AG04450 (cell line): ENCODE data around the gene TTBK1. TPM values are rescaled to one million over a fixed set of nuclear protein-coding genes. Genes with fewer than 3 reads are reported as not detected.

Experiments
- CTCF ChIA-PET: fragments of 300-600, 350-600 bp; formaldehyde crosslinking; extraction: SDS; loops from one replicate; lab custom pipeline; 2022; ENCODE audit warnings: antibody characterized with exemption, inconsistent platforms; lab: Charles Lee
- POLR2A ChIA-PET: fragments of 350-600 bp; formaldehyde crosslinking; extraction: SDS; loops from one replicate; lab custom pipeline; 2021; ENCODE audit warnings: antibody characterized with exemption, inconsistent platforms; lab: Yijun Ruan, JAX
- DNase-seq: peaks from one replicate; pipeline ENCODE4 v3.0.0-alpha.2; 2011; ENCODE audit warnings: low read depth, low spot score
- H3K27ac ChIP-seq: one replicate; pipeline ENCODE4 v1.5.1; 2012; ENCODE audit warnings: low read depth, low read length, control low read depth
- H3K27me3 ChIP-seq: one replicate; pipeline ENCODE4 v1.6.0; 2012; ENCODE audit warnings: low read length; ENCODE audit not compliant: control insufficient read depth, insufficient read depth
- H3K4me3 ChIP-seq: 2 replicates; pipeline ENCODE4 v1.5.1; 2011; ENCODE audit warnings: mild to moderate bottlenecking, low read depth, low read length, control low read depth
- H3K9me3 ChIP-seq: 2 replicates; pipeline ENCODE4 v1.5.1; 2012; ENCODE audit warnings: low read length; ENCODE audit not compliant: control insufficient read depth, insufficient read depth
- CTCF ChIP-seq: IDR thresholded peaks from 2 replicates; pipeline ENCODE4 v1.5.1; 2011; ENCODE audit warnings: low read depth, low read length, control low read depth, inconsistent platforms
- polyA plus RNA-seq: library from polyadenylated mRNA; depleted of rRNA; stranded (reverse); fragments of >200 nt; gene quantifications from 2 replicates; pipeline ENCODE4 v1.2.3, GENCODE V29; 2011

The TTBK1 gene
- polyA plus RNA-seq, 1 experiment = not detected

- no peak for DNase-seq
- H3K27me3 ChIP-seq = peaks cover 31% of the 10 kb centered on the region
- no peaks in the 10 kb centered on the region for H3K9me3 ChIP-seq
- TF ChIP-seq CTCF = no peak
- H3K27ac ChIP-seq = no peak overlapping the region
- ChIA-PET CTCF (interaction anchor here (0.6 to 1.0 kb wide), 2 partner anchors 41 to 54 kb away, joined by 4 read pairs; no protein-coding TSS in a partner anchor), POLR2A (no interaction called here)
- H3K4me3 ChIP-seq = no peak overlapping the region
These were observed 49.6 kb downstream of the TTBK1 start for GRCh38 chr6:43292763-43293318.

- Histone ChIP-seq H3K4me3 (no peak overlapping the region), H3K9me3 (no peaks in the 10 kb centered on the region; the same call in 1 of the 2 replicates), H3K27ac (no peak overlapping the region), H3K27me3 (peaks cover 34% of the 10 kb centered on the region)
- no peak for TF ChIP-seq CTCF
- no peak for DNase-seq
- POLR2A ChIA-PET = no interaction called here
- CTCF ChIA-PET = no interaction called here
These were observed 50.4 kb downstream of the TTBK1 start for GRCh38 chr6:43293698-43294097.

- POLR2A ChIA-PET = no interaction called here
- Histone ChIP-seq H3K27me3 (peaks cover 42% of the 10 kb centered on the region), H3K9me3 (no peaks in the 10 kb centered on the region; the same call in 1 of the 2 replicates), H3K27ac (no peak overlapping the region), H3K4me3 (no peak overlapping the region)
- no peak for TF ChIP-seq CTCF
- DNase-seq = no peak
- CTCF ChIA-PET = no interaction called here
These were observed 51.3 kb downstream of the TTBK1 start for GRCh38 chr6:43294536-43294935.

- ChIA-PET CTCF (interaction anchor here (1.1 kb wide), 1 partner anchor 65 kb away, joined by 3 read pairs; no protein-coding TSS in a partner anchor), POLR2A (no interaction called here)
- Histone ChIP-seq H3K27ac (no peak overlapping the region), H3K4me3 (no peak overlapping the region), H3K9me3 (no peaks in the 10 kb centered on the region; the same call in 1 of the 2 replicates), H3K27me3 (peaks cover 43% of the 10 kb centered on the region)
- TF ChIP-seq CTCF = no peak
- no peak for DNase-seq
These were observed 52.2 kb downstream of the TTBK1 start for GRCh38 chr6:43295456-43295855.

- Histone ChIP-seq H3K27ac (no peak overlapping the region), H3K9me3 (no peaks in the 10 kb centered on the region; the same call in 1 of the 2 replicates), H3K27me3 (peaks cover 56% of the 10 kb centered on the region), H3K4me3 (no peak overlapping the region)
- no peak for TF ChIP-seq CTCF
- DNase-seq = no peak
- ChIA-PET POLR2A (no interaction called here), CTCF (interaction anchor here (0.6 to 1.5 kb wide), 3 partner anchors 33 to 100 kb away, joined by 3 to 6 read pairs (median 4); partner anchors contain the start of gene DNPH1)
These were observed 53.7 kb downstream of the TTBK1 start for GRCh38 chr6:43296780-43297497.
